KOPT-K1 (cell line): ENCODE data around the gene GSTM3.
"Not testable (repeated sequence)": the region's sequence is repeated elsewhere in the genome, so short reads cannot be mapped to it uniquely, and the experiment has no call there.

Experiments used
- H3K27ac ChIP-seq: fragments of 200-600 bp; sonication (generic); 2 replicates; pipeline ENCODE4 v1.5.1; 2016; ENCODE audit warnings: antibody characterized with exemption, mild to moderate bottlenecking, low read depth, low read length; ENCODE audit not compliant: poor library complexity, severe bottlenecking
- H3K36me3 ChIP-seq: fragments of 200-600 bp; sonication (generic); 2 replicates; pipeline ENCODE4 v1.5.1; 2017; ENCODE audit warnings: antibody characterized with exemption, mild to moderate bottlenecking, low read length, moderate library complexity; ENCODE audit not compliant: insufficient read depth
- H3K9me3 ChIP-seq: fragments of 200-600 bp; sonication (generic); 2 replicates; pipeline ENCODE4 v1.5.1; 2017; ENCODE audit warnings: antibody characterized with exemption, low read length, mild to moderate bottlenecking; ENCODE audit not compliant: insufficient read depth, poor library complexity, severe bottlenecking

The GSTM3 gene

GRCh38 chr1:109759513-109760334 is 18.9 kb upstream of the GSTM3 start:
- Histone ChIP-seq H3K9me3 (no peaks in the 10 kb centered on the region), H3K27ac (no peak overlapping the region), H3K36me3 (no peaks in the 10 kb centered on the region)

GRCh38 chr1:109757936-109758786 is 17.3 kb upstream of the GSTM3 start:
- Histone ChIP-seq H3K9me3 (no peaks in the 10 kb centered on the region), H3K36me3 (no peaks in the 10 kb centered on the region), H3K27ac (no peak overlapping the region)

GRCh38 chr1:109756848-109757521 is 16.1 kb upstream of the GSTM3 start:
- no peak overlapping the region for H3K27ac ChIP-seq
- H3K36me3 ChIP-seq, result no peaks in the 10 kb centered on the region
- no peaks in the 10 kb centered on the region for H3K9me3 ChIP-seq

GRCh38 chr1:109756325-109756724 is 15.5 kb upstream of the GSTM3 start:
- not testable (repeated sequence) for H3K27ac ChIP-seq, H3K9me3 ChIP-seq, H3K36me3 ChIP-seq

- H3K27ac ChIP-seq, result no peak overlapping the region
- H3K36me3 ChIP-seq, result no peaks in the 10 kb centered on the region
- H3K9me3 ChIP-seq, result no peaks in the 10 kb centered on the region
Observed at GRCh38 chr1:109754738-109755137, 13.9 kb upstream of the GSTM3 start.

GRCh38 chr1:109751531-109752260 is 10.9 kb upstream of the GSTM3 start:
- no peaks in the 10 kb centered on the region for H3K9me3 ChIP-seq
- H3K36me3 ChIP-seq, result no peaks in the 10 kb centered on the region

GRCh38 chr1:109750920-109751319 is 10.1 kb upstream of the GSTM3 start:
- Histone ChIP-seq H3K36me3 (no peaks in the 10 kb centered on the region), H3K9me3 (no peaks in the 10 kb centered on the region), H3K27ac (no peak overlapping the region)

More at GRCh38 chr1:109751531-109752260, 10.9 kb upstream of the GSTM3 start:
- H3K27ac ChIP-seq, result no peak overlapping the region

GRCh38 chr1:109750241-109750882 is 9.5 kb upstream of the GSTM3 start:
- no peaks in the 10 kb centered on the region for H3K36me3 ChIP-seq
- H3K27ac ChIP-seq, result no peak overlapping the region
- H3K9me3 ChIP-seq, result no peaks in the 10 kb centered on the region

- no peak overlapping the region for H3K27ac ChIP-seq
- no peaks in the 10 kb centered on the region for H3K36me3 ChIP-seq
- H3K9me3 ChIP-seq, result no peaks in the 10 kb centered on the region
Observed at GRCh38 chr1:109749221-109749620, 8.4 kb upstream of the GSTM3 start.

- not testable (repeated sequence) for H3K27ac ChIP-seq, H3K36me3 ChIP-seq, H3K9me3 ChIP-seq
Observed at GRCh38 chr1:109748311-109748710, 7.5 kb upstream of the GSTM3 start.

GRCh38 chr1:109739738-109740614 is 862 bp downstream of the GSTM3 start:
- no peaks in the 10 kb centered on the region for H3K36me3 ChIP-seq
- peaks cover 18% of the 10 kb centered on the region for H3K9me3 ChIP-seq
- H3K27ac ChIP-seq, result no peak overlapping the region

GRCh38 chr1:109733236-109733870 is 7.5 kb downstream of the GSTM3 start:
- Histone ChIP-seq H3K9me3 (no peaks in the 10 kb centered on the region), H3K36me3 (no peaks in the 10 kb centered on the region), H3K27ac (no peak overlapping the region)

- no peaks in the 10 kb centered on the region for H3K9me3 ChIP-seq
- H3K36me3 ChIP-seq, result no peaks in the 10 kb centered on the region
- H3K27ac ChIP-seq, result no peak overlapping the region
Observed at GRCh38 chr1:109732390-109732881, 8.4 kb downstream of the GSTM3 start.
